Measurements from ENCODE around the gene SLC19A1.
"Not testable (repeated sequence)": the region's sequence is repeated elsewhere in the genome, so short reads cannot be mapped to it uniquely, and the experiment has no call there.

The SLC19A1 gene

DNA sequence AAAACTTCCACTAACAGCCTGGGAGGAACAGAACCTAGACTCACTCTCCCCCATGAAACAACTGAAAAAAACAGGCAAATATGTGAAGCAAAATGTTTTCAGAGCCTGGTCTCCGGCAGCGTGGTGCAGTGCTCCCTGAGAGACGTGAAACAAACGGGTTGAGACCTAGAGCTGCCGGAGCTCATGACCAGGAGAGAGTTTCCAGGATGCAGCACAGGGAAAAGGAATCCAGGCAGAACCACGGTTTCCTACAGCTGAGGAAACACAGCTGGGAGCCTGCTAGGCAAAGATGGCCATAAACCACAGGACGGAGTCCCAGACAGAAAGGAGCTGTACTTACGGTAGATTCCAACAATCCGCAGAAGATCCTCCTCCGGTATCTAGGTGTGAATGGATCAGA lies 20.2 kb upstream of the SLC19A1 start:
- TF ChIP-seq, protein P1, sequence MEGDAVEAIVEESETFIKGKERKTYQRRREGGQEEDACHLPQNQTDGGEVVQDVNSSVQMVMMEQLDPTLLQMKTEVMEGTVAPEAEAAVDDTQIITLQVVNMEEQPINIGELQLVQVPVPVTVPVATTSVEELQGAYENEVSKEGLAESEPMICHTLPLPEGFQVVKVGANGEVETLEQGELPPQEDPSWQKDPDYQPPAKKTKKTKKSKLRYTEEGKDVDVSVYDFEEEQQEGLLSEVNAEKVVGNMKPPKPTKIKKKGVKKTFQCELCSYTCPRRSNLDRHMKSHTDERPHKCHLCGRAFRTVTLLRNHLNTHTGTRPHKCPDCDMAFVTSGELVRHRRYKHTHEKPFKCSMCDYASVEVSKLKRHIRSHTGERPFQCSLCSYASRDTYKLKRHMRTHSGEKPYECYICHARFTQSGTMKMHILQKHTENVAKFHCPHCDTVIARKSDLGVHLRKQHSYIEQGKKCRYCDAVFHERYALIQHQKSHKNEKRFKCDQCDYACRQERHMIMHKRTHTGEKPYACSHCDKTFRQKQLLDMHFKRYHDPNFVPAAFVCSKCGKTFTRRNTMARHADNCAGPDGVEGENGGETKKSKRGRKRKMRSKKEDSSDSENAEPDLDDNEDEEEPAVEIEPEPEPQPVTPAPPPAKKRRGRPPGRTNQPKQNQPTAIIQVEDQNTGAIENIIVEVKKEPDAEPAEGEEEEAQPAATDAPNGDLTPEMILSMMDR (conservative IDR thresholded peaks at IDR 0.05): no peak
- no peak for TF ChIP-seq ZFX (IDR thresholded peaks at IDR 0.05)

DNA sequence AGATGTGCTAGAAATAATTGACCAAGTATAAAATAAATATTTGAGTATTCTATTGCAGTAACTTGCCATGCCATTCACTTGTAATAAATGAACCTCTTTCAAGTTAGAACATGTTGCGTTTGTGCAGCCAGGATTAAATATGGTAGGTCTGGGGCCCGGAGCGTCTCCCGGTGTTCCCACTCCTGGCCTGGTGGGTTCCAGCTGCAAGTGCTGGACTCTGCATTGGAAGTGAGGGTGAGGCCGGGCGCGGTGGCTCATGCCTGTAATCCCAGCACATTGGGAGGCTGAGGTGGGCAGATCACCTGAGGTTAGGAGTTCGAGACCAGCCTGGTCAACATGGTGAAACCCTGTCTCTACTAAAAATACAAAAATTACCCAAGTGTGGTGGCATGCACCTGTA lies 19.0 kb upstream of the SLC19A1 start:
- not testable (repeated sequence) for H3K27ac ChIP-seq

More for the DNA sequence above, 20.2 kb upstream of the SLC19A1 start:
- no peak overlapping the region for H3K27ac ChIP-seq

DNA sequence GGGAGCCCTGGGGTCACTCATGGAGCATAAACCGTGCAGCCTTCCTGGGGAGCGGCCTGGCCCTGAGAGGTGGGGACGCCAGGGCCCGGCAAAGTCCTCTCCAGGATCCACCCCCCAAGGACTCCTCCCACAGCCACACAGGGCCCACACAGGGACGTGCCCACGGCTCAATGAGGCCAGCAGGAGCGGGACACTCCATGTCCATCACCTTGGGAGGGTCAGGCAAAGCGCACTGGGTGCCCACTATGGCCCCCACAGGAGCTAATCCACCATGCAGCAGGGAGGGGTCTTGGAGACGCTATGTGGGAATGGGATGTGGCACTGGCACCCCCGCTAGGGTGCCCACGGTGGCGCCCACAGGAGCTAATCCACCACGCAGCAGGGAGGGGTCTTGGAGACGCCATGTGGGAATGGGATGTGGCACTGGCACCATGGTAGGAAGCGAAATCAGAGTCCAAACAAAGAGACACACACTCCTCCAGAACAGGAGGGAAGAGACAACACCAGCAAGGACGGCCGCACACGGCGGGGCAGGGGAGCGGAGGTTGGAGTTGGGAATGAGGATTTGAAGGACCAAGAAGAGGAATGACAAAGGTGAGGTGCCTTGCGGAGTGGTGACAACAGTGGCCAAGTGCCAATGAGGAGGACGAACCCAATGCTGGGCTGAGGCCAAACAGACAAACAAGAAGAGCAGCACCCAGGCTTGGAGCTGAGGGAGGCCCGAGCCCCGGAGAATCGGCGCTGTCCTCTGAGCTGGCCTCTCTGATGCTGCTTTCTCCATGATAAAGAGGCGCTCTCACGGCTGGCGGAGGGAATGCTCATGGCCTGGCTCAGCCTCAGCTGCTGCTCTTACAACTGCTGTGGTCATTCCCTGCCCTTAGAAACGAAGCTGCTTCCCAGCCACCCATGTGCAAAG lies 18.1 kb upstream of the SLC19A1 start:
- no peak overlapping the region for H3K27ac ChIP-seq
- no peak for TF ChIP-seq ZFX (IDR thresholded peaks at IDR 0.05)
- TF ChIP-seq, protein P1 (conservative IDR thresholded peaks at IDR 0.05): no peak

DNA sequence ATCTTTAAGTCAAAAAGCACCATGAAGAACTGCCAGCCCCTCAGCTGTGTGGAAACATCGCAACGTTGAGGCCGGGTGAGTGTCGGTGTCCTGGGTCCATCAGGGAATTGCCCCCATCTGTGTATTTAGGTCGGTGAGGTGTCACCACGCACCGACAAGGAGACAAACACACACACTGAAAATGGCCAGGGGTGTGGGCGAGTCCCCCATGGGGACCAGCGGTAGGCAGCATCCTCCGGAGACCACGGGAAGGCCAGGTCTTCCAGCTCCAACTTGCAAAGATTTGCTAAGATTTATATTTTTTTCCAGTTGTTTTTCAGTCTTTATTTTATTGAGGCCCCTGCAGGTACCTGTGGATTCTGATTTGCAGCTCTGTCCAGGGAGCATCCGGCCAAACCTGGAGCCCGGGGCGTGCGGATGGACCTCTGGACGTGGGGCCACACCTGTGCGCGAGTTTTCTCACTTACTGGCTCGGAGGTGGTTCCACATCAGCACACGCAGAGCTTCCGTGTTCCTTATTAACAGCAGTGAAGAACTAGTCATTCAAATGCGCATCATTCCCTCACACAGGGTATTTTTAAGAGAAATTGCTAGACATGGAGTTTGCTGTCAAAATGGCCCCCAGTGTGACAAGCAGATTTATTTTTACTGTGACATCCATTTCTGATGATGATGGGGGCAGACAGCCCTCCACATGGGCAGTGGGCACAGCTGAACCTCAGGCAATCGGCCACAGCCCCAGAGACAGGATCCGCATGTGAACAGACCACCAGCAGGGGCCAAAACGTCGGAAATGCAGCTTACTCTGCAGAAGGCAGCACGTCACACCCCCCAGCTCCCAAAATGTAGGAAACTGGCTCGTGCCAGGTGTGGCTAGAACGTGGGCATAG lies 17.2 kb upstream of the SLC19A1 start:
- no peak overlapping the region for H3K27ac ChIP-seq
- TF ChIP-seq ZFX (IDR thresholded peaks at IDR 0.05): no peak
- TF ChIP-seq, protein P1 (conservative IDR thresholded peaks at IDR 0.05): no peak

DNA sequence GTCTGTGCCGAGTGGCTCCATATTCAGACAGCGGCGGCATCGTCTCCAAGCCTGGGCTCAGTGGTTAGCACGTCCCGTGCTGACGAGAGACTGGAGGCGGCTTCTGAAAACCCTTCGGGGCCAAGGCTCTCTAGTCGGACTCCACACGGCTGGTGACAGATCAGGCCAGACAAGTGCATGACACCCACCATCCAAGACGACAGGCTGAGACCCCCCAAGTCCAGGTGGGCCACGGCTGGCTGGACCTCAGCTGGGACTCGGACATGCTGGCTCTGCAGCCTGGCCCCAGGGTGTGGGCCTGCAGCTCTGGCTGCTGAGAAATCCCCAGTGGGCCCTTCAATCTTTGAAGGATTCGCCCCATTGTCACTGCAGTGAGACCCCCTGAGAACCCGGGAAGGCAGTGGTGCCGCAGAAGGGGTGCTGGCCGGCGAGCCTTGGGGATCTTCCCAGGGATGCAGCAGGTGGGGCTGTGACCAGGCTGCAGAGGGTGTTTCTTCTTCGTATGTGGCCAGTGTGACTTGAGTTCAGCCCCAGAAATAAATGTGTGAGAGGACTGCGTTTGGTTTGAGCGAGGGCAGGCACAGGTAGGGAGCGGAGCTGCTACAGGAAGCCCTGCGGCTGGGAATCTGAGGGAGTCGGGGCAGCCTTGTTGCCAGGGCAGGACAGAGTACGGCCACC lies 15.9 kb upstream of the SLC19A1 start:
- H3K27ac ChIP-seq: no peak overlapping the region
- TF ChIP-seq ZFX (IDR thresholded peaks at IDR 0.05): no peak
- TF ChIP-seq, protein P1 (conservative IDR thresholded peaks at IDR 0.05): no peak

DNA sequence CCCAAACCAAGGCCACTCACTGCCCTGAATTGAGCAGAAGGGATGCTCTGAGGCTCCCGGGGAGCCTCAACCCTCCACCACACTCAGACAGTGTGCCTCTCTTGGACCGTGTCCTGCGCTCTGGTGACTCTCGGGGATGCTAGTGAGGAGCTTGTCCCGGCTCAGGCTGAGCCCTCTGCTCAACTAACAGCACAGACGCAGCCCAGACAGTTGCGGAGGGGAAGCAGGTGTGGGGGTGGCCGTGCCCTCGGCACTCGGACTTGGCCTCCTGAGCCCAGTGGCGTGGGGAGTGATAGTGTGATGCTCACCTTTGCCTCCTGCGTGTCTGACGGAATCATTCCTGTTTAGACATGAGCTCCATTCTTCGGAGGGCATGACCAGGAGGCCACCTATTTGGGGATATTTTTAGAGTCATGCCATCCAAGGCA lies 15.4 kb upstream of the SLC19A1 start:
- H3K27ac ChIP-seq: no peak overlapping the region
- no peak for TF ChIP-seq ZFX (IDR thresholded peaks at IDR 0.05)
- TF ChIP-seq, protein P1 (conservative IDR thresholded peaks at IDR 0.05): no peak

Measured in C4-2B (cell line).